IMR-90 (cell line): ENCODE measurements around the gene EGFL7. TPM values are rescaled to one million over a fixed set of nuclear protein-coding genes. Genes with fewer than 3 reads are reported as not detected.
"Not testable (repeated sequence)": the region's sequence is repeated elsewhere in the genome, so short reads cannot be mapped to it uniquely, and the experiment has no call there.

Experiments
- ATAC-seq: fragments of 200-7000 bp; cut with Tn5 transposase; 2 replicates; pipeline ENCODE4 v1.9.1; 2020; ENCODE audit warnings: low read depth, mild to moderate bottlenecking, moderate library complexity
- BruUV-seq: library from RNA; stranded (reverse); fragments of 400-500 nt; replicated peaks from 2 replicates; lab custom pipeline; 2021; lab: Mats Ljungman, UMichigan
- CTCF ChIA-PET: fragments of 300-600 bp; formaldehyde crosslinking; extraction: SDS; loops from one replicate; lab custom pipeline; 2021; ENCODE audit warnings: antibody characterized with exemption; lab: Yijun Ruan, JAX
- POLR2A ChIA-PET: fragments of 300-600 bp; sonication (Branson Sonifier 250); formaldehyde crosslinking; loops from one replicate; lab custom pipeline; 2022; ENCODE audit warnings: antibody characterized with exemption; ENCODE audit not compliant: unreplicated experiment; lab: Charles Lee
- DNase-seq: peaks from one replicate; pipeline ENCODE4 v3.0.0; 2013
- H2AFZ ChIP-seq: replicated peaks from 2 replicates; pipeline ENCODE3; 2013; ENCODE audit warnings: low read length, mild to moderate bottlenecking; ENCODE audit not compliant: poor library complexity
- H2AK5ac ChIP-seq: 2 replicates; pipeline ENCODE4 v1.6.1; 2013; ENCODE audit warnings: low read depth, low read length, inconsistent platforms
- H2AK9ac ChIP-seq: replicated peaks from 2 replicates; pipeline ENCODE3; 2013; ENCODE audit warnings: mild to moderate bottlenecking, low read depth, low read length, moderate library complexity; ENCODE audit not compliant: poor library complexity
- H2BK120ac ChIP-seq: 2 replicates; pipeline ENCODE4 v1.6.1; 2013; ENCODE audit warnings: low read depth, low read length, inconsistent platforms
- H2BK15ac ChIP-seq: 3 replicates; pipeline ENCODE4 v1.6.1; 2013; ENCODE audit warnings: low read depth, low read length, inconsistent platforms
- H2BK20ac ChIP-seq: 2 replicates; pipeline ENCODE4 v1.6.1; 2013; ENCODE audit warnings: low read depth, mild to moderate bottlenecking, inconsistent platforms, low read length, moderate library complexity
- H2BK5ac ChIP-seq: 2 replicates; pipeline ENCODE4 v1.6.1; 2013; ENCODE audit warnings: mild to moderate bottlenecking, low read depth, low read length, inconsistent platforms; ENCODE audit not compliant: poor library complexity, severe bottlenecking
- H3K14ac ChIP-seq: replicated peaks from 2 replicates; pipeline ENCODE4 v1.6.1; 2013; ENCODE audit warnings: low read depth, low read length, inconsistent platforms
- H3K18ac ChIP-seq: 2 replicates; pipeline ENCODE4 v1.6.1; 2013; ENCODE audit warnings: low read depth, low read length, control low read depth
- H3K23ac ChIP-seq: 2 replicates; pipeline ENCODE4 v1.6.1; 2013; ENCODE audit warnings: low read depth, low read length, inconsistent platforms
- H3K27ac ChIP-seq: 2 replicates; pipeline ENCODE4 v1.5.1; 2013; ENCODE audit warnings: mild to moderate bottlenecking, control low read depth, low read length; ENCODE audit not compliant: insufficient read depth
- H3K27me3 ChIP-seq: 2 replicates; pipeline ENCODE4 v1.6.1; 2013; ENCODE audit warnings: low read length; ENCODE audit not compliant: control insufficient read depth, insufficient read depth
- H3K36me3 ChIP-seq: 2 replicates; pipeline ENCODE4 v1.6.1; 2013; ENCODE audit warnings: low read length, mixed read lengths; ENCODE audit not compliant: control insufficient read depth, insufficient read depth
- H3K4ac ChIP-seq: 2 replicates; pipeline ENCODE4 v1.6.1; 2013; ENCODE audit warnings: low read depth, low read length, inconsistent platforms
- H3K4me1 ChIP-seq: 2 replicates; pipeline ENCODE4 v1.6.1; 2013; ENCODE audit warnings: low read length, mixed read lengths; ENCODE audit not compliant: control insufficient read depth, insufficient read depth
- H3K4me2 ChIP-seq: 2 replicates; pipeline ENCODE4 v1.6.1; 2013; ENCODE audit warnings: low read depth, mild to moderate bottlenecking, control low read depth, low read length, moderate library complexity
- H3K4me3 ChIP-seq: 2 replicates; pipeline ENCODE4 v1.5.1; 2013; ENCODE audit warnings: low read depth, mild to moderate bottlenecking, control low read depth, low read length, moderate library complexity; ENCODE audit not compliant: insufficient read depth
- H3K56ac ChIP-seq: 2 replicates; pipeline ENCODE4 v1.6.1; 2013; ENCODE audit warnings: low read length, inconsistent platforms; ENCODE audit not compliant: insufficient read depth; ENCODE audit errors: extremely low read depth
- H3K79me1 ChIP-seq, 2 experiments: 2 replicates each; pipeline ENCODE4 v1.6.1; 2013; ENCODE audit warnings: low read length in 2 of 2, inconsistent platforms in 1 of 2, low read depth in 1 of 2
- H3K9ac ChIP-seq: 2 replicates; pipeline ENCODE4 v1.6.1; 2013; ENCODE audit warnings: low read depth, low read length, control low read depth
- H3K9me1 ChIP-seq: 2 replicates; pipeline ENCODE4 v1.6.1; 2013; ENCODE audit warnings: low read length, inconsistent platforms; ENCODE audit not compliant: insufficient read depth
- H3K9me3 ChIP-seq: 2 replicates; pipeline ENCODE4 v1.6.1; 2013; ENCODE audit warnings: low read length; ENCODE audit not compliant: control insufficient read depth, insufficient read depth
- H4K20me1 ChIP-seq: 2 replicates; pipeline ENCODE4 v1.6.1; 2013; ENCODE audit warnings: low read length, inconsistent platforms; ENCODE audit not compliant: insufficient read depth
- H4K5ac ChIP-seq: 2 replicates; pipeline ENCODE4 v1.6.1; 2013; ENCODE audit warnings: mild to moderate bottlenecking, low read depth, low read length, control low read depth
- H4K8ac ChIP-seq, 2 experiments: 2 replicates each; pipeline ENCODE4 v1.6.1; 2013; ENCODE audit warnings: low read depth in 2 of 2, low read length in 2 of 2, control low read depth in 1 of 2, inconsistent platforms in 1 of 2
- H4K91ac ChIP-seq: 2 replicates; pipeline ENCODE4 v1.6.1; 2013; ENCODE audit warnings: low read depth, low read length, inconsistent platforms; ENCODE audit not compliant: insufficient read depth
- WGBS, 2 experiments: methylation state at CpG; one replicate each; pipeline versions ENCODE4 v1.1.5 to v1.1.7; 2013; ENCODE audit warnings: missing lambda C conversion rate in 2 of 2; ENCODE audit not compliant: insufficient read length in 1 of 2; ENCODE audit errors: extremely low coverage in 2 of 2; 5-methylcytosine and 5-hydroxymethylcytosine counted together
- dilution Hi-C: fragments of 300-500 bp; cut with HindIII; formaldehyde crosslinking; loops from one replicate; pipeline ENCODE4 v1.14.3; 2018; ENCODE audit warnings: low sequenced_read_pairs; ENCODE audit not compliant: unreplicated experiment
- in situ Hi-C: fragments of 300-500 bp; cut with MboI; formaldehyde crosslinking; loops from 3 replicates; pipeline ENCODE4 v1.14.3; 2019; ENCODE audit warnings: low sequenced_read_pairs, inconsistent platforms, mixed read lengths
- intact Hi-C: fragments of 100-400 bp; cut with micrococcal nuclease; formaldehyde crosslinking; loops from 2 replicates; pipeline ENCODE4 v1.10.0; 2022
- polyA plus RNA-seq, 3 experiments: library from polyadenylated mRNA; depleted of rRNA; stranded (reverse); fragments of >200 nt; gene quantifications; 2 replicates each; pipeline ENCODE4 v1.2.3, GENCODE V29; 2012; ENCODE audit warnings: low replicate concordance in 1 of 3
- total RNA-seq: library from RNA; depleted of rRNA; stranded (reverse); fragments of >200 nt; gene quantifications from 2 replicates; pipeline ENCODE4 v1.2.3, GENCODE V29; 2012

EGFL7 gene
- total and polyA plus RNA-seq, 2 of the 4 experiments (the other 2 are of a cell fraction) = 2.2 to 10.4 TPM

GRCh38 chr9:136704741-136705140, 42.0 kb downstream of the EGFL7 start:
- H4K5ac ChIP-seq, H3K9me3 ChIP-seq, H3K9me1 ChIP-seq, H3K79me1 ChIP-seq, H3K23ac ChIP-seq, POLR2A ChIA-PET, H2AK5ac ChIP-seq, H3K4me2 ChIP-seq, H2BK120ac ChIP-seq, H4K8ac ChIP-seq, H2BK15ac ChIP-seq, H3K4me1 ChIP-seq, H3K14ac ChIP-seq, in situ Hi-C loops, H3K36me3 ChIP-seq, dilution Hi-C loops, H2BK20ac ChIP-seq, ATAC-seq, H3K27ac ChIP-seq, H4K20me1 ChIP-seq, H3K4ac ChIP-seq, H3K56ac ChIP-seq, BruUV-seq, DNase-seq, CTCF ChIA-PET, H3K9ac ChIP-seq, H3K4me3 ChIP-seq, H3K18ac ChIP-seq, H2AFZ ChIP-seq, intact Hi-C loops, H2BK5ac ChIP-seq, H4K91ac ChIP-seq, H2AK9ac ChIP-seq: not testable (repeated sequence)
- WGBS, 2 experiments = no CpG with 5 or more reads among the region's 8 CpGs
- H3K27me3 ChIP-seq = peaks cover 21% of the 10 kb centered on the region
